COR-L47 (cell line): ENCODE results near the gene NEDD9.

Experiments
- DNase-seq: peaks from one replicate; lab custom pipeline; 2025; lab: John Stamatoyannopoulos, UW

Gene NEDD9, protein sequence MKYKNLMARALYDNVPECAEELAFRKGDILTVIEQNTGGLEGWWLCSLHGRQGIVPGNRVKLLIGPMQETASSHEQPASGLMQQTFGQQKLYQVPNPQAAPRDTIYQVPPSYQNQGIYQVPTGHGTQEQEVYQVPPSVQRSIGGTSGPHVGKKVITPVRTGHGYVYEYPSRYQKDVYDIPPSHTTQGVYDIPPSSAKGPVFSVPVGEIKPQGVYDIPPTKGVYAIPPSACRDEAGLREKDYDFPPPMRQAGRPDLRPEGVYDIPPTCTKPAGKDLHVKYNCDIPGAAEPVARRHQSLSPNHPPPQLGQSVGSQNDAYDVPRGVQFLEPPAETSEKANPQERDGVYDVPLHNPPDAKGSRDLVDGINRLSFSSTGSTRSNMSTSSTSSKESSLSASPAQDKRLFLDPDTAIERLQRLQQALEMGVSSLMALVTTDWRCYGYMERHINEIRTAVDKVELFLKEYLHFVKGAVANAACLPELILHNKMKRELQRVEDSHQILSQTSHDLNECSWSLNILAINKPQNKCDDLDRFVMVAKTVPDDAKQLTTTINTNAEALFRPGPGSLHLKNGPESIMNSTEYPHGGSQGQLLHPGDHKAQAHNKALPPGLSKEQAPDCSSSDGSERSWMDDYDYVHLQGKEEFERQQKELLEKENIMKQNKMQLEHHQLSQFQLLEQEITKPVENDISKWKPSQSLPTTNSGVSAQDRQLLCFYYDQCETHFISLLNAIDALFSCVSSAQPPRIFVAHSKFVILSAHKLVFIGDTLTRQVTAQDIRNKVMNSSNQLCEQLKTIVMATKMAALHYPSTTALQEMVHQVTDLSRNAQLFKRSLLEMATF

GRCh38 chr6:11232193-11232769, at the start of gene NEDD9:
Gene NEDD9, minus strand, starts transcription at chr6:11232668. Its CDS starts 153 bp downstream, at chr6:11232515.
- DNase-seq: peak; percentile 80

DNA sequence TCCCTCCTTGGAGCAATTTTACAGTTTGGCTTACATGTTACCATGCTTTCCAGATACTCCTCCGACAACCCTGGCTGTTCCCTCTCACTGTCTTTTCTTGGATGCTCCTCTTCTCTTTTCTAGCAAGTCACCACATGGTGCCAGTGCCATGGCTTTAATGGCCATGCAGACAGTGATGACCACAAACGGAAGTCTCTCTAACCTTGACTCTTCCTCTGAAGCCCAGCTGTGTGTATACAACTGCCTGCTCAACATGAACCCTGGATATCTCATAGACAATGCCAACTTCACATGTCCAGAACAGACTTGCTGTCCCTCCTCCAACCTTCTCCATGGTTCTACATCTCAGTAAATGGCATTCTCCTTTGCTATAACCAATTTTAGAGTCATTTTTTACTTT, 49.8 kb upstream of the NEDD9 start:
- no peak for DNase-seq

- DNase-seq: no peak
Observed at GRCh38 chr6:11280394-11280793, 47.9 kb upstream of the NEDD9 start.

- DNase-seq: no peak
Observed at GRCh38 chr6:11279284-11279689, 46.8 kb upstream of the NEDD9 start.

DNA sequence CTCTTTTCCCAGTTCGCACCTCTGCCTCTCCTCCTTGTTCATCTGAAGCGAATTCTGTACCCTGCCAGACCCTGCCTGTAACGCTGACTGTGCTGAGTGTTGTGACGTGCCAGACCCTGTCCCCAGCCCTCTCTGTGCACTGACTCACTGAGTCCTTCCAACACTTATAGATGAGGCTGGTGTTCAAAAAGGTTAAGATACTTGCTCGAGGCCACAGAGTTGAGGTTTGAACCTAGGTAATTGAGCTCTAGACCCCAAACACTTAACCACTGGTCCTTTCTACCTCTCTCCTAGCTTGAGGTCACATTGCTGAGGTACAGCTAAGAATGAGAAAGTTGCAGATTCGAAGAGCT, 45.7 kb upstream of the NEDD9 start:
- no peak for DNase-seq

GRCh38 chr6:11277275-11278206, 45.1 kb upstream of the NEDD9 start:
- no peak for DNase-seq

- DNase-seq: no peak
Observed at GRCh38 chr6:11276911-11277274, 44.4 kb upstream of the NEDD9 start.

DNA sequence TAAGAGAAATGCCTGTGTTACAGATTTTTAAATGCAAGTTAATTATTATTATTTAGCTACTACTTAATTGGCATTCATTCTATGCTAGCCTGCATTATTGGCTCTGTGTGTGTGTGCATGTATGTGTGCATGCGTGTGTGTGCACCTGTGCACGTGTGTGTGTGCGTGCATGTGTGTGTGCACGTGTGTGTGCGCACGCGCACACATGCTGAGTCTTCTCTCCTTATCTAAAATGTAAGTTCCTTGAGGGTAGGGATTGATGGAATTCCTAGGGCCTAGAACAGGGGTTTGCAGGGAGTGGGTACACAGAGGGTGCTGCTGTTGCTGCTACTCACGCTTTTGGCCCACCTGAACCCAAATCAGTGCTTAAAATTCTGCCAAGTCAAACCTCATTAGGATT, 43.8 kb upstream of the NEDD9 start:
- DNase-seq: no peak

- no peak for DNase-seq
Observed at GRCh38 chr6:11275598-11275997, 43.1 kb upstream of the NEDD9 start.

DNA sequence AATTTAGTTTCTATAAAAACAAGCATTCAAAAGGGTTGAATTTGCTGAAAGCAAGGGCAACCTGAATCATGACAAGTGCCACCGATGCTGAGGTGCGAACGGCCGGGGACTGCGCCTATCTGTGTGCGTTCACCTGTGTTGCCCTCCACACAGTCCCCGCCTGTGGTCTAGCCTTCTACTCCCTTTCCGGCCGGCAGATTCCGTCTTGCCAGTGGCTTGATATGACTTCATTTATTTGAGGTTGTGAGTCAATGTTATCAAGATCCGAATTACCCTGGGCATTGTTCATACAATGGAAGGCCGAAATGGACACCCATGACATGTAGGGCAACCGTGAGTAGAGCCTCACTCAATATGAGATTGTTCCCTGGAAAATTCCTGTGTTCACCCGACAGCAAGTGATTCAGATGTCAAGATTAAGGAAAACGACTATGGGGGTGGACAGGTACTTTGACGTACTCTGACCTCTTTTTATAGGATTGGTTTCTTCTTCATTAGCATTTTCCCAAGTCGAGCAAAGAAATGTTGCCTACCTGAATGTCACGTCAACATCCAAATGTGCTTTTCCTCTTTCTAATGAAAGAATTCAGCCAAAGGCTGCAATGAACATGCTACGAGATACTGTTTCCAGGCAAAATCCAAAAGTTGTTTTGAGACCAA, 41.1 kb upstream of the NEDD9 start:
- DNase-seq: no peak

DNA sequence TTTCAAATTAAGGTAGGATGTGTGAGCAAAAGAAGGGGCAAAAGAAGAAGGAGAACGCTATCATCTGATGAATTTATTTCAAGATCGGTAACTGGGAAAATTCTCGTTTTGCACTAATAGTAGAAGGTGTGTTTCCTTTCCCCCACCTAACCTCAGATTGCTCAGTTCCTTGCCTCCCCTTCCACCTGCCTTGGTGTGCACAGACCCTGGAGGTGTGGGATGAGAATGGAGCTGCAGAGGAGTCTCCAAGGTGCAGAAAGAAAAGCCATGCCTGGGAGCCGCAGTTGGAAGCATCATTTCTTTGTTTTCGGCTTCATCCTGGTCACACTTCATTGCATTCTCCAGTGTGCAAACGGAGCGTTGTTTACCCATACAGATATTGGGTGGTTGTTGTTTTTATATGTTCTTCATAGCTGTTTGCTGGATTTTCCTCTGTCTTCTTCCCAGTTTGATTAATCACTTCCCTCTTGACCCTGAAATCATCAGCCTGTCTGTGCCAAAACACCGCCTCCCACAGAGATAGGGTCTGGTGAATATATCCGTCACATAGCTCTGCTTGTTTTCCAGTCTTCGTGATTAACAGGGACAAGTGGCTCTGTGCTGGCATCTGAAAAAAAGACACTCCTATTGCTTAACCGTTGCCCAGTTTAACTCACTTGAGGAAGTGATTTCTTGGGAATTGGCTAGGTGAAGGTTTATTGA, 40.2 kb upstream of the NEDD9 start:
- no peak for DNase-seq

DNA sequence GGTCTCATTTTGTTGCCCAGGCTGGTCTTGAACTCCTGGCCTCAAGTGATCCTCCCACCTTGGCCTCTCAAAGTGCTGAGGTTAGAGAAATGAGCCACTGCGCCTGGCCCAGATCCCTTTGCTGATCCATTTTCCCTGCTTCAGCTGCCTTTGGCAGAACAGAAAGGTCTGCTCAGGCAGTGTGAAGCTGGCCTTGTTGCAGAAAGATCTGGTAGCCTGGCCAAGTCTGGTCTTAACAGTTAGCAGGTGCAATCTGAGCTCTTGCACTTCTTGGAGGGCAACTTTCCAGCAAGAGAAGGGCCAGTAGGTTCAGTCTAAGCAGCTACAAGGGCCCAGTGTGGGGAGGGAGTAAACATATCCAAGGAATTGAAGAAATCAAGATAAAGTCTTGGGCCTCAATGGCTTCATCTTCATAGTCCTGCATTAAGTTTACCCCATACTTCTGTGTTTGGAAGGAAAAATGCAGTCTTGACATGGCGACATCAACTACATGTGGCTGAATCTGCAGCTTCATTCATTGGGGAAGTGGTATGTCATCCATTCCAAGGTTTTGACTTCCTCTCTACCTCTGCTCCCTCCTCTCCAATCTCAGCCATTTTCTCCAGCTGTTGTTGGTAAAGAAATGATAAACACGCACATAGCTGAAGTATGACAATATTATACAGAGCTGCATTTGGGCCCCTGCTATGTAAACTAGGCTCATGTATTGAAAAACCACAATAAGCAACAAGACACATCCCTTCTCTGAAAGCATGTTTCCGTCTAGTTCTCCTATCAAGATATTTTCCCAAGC, 39.0 kb upstream of the NEDD9 start:
- DNase-seq: no peak

- peak; percentile 41 for DNase-seq
Observed at GRCh38 chr6:11270030-11271027, 37.9 kb upstream of the NEDD9 start.

DNA sequence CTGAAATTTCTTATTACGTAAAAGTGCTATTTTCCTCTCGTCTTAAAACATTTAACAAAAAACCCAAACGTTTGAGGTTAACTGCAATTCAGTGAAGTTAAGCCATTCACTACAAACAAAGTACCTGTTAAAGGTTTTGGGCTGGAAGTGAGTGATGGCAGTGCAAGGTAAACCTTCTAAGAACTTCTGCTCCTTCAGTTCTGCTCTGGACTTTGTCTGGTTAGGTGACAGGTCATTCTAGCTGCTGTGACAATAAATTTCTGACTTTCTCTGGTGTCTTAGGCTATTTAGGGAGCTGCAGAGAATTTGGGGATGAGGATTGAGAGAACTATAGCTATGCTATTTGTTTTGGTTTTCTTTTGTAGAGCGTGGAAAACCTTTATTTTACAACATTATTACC, 36.5 kb upstream of the NEDD9 start:
- DNase-seq: no peak

DNA sequence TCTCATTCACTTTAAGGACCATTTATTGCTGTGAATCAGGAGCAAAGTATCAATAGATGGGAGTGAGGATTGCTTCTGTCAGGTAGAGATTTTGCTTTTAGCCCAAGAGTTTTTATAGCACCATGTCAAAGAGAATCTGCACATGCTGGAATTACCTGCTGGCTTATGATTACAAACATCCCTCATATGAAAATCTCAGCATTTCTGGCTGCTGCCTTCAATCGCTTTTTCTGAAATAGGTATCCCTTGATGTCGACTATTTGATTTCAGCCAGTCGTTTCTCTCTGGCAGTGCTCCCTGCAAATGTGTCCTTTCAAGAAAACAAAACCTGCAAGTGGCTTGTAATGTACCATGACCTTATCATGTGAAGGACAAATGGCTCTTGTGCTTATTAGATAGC, 34.5 kb upstream of the NEDD9 start:
- no peak for DNase-seq

DNA sequence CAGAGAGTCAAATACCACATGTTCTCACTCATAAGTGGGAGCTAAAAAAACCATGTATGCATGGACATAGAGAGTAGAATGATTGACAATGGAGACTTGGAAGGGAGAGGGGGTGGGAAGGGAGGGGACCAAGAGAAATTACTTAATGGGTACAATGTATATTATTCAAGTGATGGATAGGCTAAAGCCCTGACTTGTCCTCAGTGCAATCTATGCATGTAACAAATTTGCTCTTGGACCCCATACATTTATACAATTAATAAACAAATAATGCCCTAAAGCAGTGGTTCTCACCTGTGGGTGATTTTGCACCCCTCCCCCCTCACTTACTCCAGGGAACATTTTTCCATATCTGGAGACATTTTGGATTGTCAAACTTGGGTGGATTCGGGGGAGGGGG, 33.5 kb upstream of the NEDD9 start:
- no peak for DNase-seq

- no peak for DNase-seq
Observed at GRCh38 chr6:11264100-11264499, 31.6 kb upstream of the NEDD9 start.

DNA sequence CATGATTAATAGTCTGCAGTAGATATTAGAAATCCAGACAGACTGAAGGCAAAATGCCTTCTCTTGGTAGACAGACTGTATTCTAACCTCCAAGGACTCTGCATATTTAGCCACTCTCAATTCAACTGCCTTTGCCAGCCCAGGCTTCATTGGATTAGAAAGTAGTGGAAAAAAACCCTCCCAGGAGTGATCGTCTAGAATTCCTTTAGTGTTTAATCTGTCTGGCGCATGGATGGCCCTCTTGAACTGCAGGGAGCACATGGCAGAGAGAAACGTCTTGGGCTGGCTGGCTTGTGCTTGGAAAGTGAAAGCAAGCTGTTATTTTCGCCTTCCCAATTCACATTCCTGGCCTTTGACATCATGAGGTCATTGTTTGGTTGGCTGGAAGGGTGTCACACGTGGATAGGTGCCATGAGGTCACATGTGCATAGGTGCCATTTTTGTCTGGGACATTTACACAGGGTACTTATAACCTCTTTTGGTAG, 30.9 kb upstream of the NEDD9 start:
- DNase-seq: no peak

DNA sequence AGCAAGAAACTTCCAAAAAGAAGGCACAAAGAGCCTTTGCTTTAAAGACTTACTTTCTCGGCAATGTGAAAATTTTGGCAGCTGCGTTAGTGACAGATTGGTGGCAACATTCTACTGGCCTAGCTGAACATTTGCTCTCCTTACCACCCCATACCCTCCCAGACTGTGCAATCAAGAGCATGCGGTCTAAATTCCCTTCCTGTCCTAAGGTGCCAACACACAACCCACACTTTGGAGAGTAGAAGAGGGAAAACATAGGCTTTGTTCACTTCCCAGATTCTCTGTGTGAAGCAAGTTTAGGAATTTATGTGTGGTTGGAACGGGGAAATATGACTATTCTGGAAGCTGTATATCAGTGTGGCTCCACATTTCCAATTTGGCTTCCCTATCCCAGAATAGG, 29.8 kb upstream of the NEDD9 start:
- no peak for DNase-seq
